22Rv1 (cell line): ENCODE measurements around the gene RALGPS1.

Source experiments
- H3K27ac ChIP-seq: fragments of 450-650 bp; 2 replicates; pipeline ENCODE4 v1.5.1; 2017
- ZFX ChIP-seq: fragments of 450-650 bp; IDR thresholded peaks from 2 replicates; pipeline ENCODE4 v1.6.1; 2017; ENCODE audit warnings: antibody characterized with exemption, borderline replicate concordance
- TF ChIP-seq, protein P1 (sequence below): fragments of 450-650 bp; IDR thresholded peaks from 2 replicates; pipeline ENCODE4 v1.5.1; 2017; ENCODE audit warnings: mild to moderate bottlenecking

RALGPS1 gene, protein sequence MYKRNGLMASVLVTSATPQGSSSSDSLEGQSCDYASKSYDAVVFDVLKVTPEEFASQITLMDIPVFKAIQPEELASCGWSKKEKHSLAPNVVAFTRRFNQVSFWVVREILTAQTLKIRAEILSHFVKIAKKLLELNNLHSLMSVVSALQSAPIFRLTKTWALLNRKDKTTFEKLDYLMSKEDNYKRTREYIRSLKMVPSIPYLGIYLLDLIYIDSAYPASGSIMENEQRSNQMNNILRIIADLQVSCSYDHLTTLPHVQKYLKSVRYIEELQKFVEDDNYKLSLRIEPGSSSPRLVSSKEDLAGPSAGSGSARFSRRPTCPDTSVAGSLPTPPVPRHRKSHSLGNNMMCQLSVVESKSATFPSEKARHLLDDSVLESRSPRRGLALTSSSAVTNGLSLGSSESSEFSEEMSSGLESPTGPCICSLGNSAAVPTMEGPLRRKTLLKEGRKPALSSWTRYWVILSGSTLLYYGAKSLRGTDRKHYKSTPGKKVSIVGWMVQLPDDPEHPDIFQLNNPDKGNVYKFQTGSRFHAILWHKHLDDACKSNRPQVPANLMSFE

DNA sequence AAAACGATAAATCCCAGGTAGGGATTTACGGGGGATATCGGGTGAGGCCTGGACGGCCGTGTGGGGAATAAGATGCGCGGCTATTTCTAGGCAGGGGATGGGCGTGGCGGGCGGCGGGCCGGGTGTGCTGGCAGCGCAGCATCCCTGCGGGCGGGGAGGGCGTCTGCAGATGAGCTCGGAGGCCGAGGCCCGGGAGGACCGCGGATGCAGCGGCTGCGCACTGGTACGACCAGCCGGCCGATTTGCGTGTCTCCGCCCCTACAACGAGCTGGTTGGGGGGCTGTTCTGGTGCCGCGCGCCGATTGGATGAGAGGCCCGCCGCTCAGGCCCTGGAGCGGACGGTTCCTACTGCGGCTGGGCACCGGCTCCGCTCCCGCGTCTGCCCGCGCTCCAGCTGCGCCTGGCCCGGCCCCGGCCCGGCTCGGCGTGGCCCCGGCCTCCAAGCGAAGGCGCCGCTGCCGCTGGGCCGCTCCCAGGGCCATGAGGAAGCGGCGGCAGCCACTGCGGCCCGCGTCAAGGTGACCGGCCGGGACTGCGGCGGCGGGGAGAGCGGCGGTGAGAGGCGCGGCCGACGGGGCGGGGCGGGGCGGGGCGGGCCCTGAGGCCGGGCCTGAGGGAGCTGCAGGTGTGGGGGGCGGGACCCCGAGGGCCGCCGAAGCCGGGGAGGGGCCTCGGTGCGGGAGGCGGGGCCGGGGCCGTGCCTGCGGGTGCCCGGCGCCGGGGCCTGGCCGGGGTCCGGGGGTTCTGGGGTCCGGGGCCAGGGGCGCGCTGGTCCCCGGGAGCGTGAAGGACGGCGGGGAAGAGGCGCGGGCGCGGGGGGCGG, at the start of gene RALGPS1:
Gene RALGPS1, plus strand, starts transcription at position 325 of the 823 bp plus-strand sequence. CDS start 47,508 bp downstream, outside the sequence.
- no peak for TF ChIP-seq ZFX
- TF ChIP-seq, protein P1, sequence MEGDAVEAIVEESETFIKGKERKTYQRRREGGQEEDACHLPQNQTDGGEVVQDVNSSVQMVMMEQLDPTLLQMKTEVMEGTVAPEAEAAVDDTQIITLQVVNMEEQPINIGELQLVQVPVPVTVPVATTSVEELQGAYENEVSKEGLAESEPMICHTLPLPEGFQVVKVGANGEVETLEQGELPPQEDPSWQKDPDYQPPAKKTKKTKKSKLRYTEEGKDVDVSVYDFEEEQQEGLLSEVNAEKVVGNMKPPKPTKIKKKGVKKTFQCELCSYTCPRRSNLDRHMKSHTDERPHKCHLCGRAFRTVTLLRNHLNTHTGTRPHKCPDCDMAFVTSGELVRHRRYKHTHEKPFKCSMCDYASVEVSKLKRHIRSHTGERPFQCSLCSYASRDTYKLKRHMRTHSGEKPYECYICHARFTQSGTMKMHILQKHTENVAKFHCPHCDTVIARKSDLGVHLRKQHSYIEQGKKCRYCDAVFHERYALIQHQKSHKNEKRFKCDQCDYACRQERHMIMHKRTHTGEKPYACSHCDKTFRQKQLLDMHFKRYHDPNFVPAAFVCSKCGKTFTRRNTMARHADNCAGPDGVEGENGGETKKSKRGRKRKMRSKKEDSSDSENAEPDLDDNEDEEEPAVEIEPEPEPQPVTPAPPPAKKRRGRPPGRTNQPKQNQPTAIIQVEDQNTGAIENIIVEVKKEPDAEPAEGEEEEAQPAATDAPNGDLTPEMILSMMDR: no peak
- peak within 1 kb of the TSS; percentile 90 for H3K27ac ChIP-seq

DNA sequence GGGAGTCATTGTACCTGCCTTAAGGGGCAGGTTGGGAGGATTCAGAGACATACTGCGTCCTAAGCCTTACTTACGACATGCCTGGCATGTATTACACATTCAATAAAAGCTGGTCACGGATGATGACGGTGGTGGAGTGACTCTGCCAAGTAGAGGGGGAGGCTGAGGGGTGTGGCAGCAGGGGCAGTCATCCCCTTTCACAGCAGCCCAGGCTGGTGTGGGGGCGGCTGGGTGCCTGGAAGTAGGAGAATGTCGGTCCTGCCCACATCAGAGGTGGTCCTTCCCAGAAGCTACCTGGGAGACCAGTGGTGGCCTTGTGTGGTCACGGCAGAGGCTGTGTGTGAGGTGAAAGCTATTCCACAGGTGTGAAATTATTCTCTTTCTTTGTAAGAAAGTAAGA, 45.2 kb upstream of the RALGPS1 start:
- TF ChIP-seq, protein P1: no peak
- no peak for TF ChIP-seq ZFX

DNA sequence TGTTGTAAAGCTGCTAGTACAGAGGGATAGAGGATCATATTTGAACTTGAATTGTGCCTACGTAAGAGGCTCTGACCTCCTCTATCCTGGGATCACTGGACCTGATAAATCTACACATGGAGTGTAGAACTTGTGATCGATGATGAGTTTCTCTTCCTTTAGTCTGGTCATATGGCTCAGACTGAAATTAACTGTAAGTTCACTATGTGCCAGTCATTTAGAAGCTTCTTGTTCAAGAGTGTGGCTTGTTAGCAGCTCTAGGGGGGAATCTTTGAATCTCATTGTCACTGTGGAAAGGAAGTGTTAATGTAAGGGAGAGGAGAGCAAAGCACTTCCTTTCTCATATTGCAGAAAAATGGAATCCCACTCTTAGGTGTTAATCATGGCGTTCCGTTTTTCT, 42.1 kb upstream of the RALGPS1 start:
- TF ChIP-seq, protein P1: no peak
- TF ChIP-seq ZFX: no peak
- no peak overlapping the region for H3K27ac ChIP-seq

More for the DNA sequence above, 45.2 kb upstream of the RALGPS1 start:
- no peak overlapping the region for H3K27ac ChIP-seq

DNA sequence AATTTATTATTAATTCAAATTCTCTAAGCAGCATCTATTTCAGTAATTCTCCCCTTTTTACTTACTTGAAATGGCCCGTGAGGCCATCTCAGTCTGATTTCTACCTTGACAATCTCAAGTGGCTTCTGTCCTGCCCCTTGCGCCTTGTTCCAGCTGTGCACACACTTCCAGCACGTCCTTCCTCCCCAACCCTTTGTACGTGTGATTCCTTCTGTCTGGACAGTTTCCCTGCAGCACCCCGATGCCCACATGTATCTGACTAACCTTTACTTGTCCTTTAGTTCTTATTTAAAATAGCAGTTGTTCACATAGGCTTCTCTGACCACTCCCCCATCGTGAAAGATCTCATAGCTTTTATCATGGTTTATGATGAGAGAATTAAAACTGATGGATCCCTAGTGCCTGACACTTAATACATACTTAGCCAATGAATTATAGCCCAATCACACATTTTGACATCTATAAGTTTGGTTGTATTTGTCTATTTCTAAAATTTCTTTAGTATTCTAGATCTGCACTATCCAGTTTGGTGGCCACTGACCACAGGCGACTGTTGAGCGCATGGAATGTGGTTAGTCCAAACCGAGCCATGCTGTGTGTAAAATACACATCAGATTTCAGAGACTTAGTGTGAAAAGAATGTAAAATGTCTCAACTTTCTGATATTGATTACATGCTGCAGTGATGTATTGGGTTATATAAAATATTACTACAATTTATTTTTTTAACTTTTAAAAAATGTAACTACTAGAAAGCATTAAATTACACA, 39.9 kb upstream of the RALGPS1 start:
- no peak overlapping the region for H3K27ac ChIP-seq

DNA sequence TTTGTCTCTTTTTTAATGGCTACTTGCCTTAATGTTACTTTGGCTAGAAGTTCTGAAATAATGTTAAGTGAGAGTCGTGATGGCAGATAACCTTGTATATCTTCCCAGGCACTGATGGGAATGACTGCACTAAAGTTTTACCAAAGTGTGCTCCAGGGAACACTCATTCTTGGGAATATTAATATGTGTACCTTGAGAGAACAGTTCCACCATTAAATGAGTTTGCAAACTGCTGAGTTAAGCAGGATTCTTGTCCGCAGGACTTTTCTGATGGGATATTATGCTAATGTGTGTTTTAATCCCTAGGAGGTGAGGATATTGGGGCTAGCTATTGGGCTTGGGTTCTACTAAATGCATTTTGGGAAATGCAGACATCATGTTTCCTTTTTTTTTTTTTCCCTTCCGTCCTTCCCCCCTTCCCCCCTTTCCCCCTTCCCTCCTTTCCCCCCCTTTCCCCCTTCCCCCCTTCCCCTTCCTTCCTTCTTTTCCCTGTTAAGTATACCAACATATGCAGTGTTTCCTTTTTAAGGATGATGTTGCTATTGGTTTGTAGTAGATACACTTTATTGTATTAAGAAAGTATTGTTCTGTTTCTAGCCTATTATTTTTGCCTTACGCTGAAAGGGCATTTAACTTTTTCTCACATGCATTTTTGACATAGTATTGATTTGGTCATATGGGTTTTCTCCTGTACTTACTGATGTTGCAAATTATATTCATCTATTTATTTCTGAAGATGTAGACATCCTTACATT, 38.6 kb upstream of the RALGPS1 start:
- TF ChIP-seq ZFX: no peak
- TF ChIP-seq, protein P1: no peak
- H3K27ac ChIP-seq: no peak overlapping the region

More for the DNA sequence above, 39.9 kb upstream of the RALGPS1 start:
- TF ChIP-seq ZFX: no peak
- TF ChIP-seq, protein P1: no peak

DNA sequence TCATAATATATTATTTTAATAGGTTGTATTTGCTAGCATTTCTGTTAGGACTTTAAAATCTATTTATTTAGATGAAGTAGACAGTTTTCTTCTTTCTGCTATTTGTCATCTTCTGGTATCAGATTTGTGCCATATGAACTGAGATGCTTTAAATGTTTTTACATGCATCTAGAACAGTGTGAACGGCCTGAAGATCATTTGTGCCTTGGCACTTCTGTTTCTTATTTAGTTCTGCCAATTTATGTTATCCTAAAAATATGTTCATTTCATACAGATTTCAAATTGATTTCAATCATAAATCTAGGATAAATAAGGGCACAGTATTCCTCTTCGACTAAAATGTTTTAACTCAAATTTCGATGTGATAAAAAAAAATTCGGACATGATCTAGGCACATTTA, 38.1 kb upstream of the RALGPS1 start:
- TF ChIP-seq, protein P1: no peak
- TF ChIP-seq ZFX: no peak
- H3K27ac ChIP-seq: no peak overlapping the region
